HEK293 (cell line): ENCODE results near the gene STARD3.

Experiments
- CTCF ChIA-PET: fragments of 350-600 bp; formaldehyde crosslinking; extraction: SDS; loops from one replicate; lab custom pipeline; 2021; ENCODE audit warnings: antibody characterized with exemption; lab: Yijun Ruan, JAX
- POLR2A ChIA-PET: fragments of 300-600 bp; formaldehyde crosslinking; extraction: SDS; loops from one replicate; lab custom pipeline; 2020; ENCODE audit warnings: antibody characterized with exemption, inconsistent platforms; lab: Yijun Ruan, JAX
- H3K27ac ChIP-seq: fragments of 200-500 bp; sonication (Bioruptor generic); 2 replicates; pipeline ENCODE4 v1.5.1; 2014; ENCODE audit warnings: low read depth, low read length, control low read depth, inconsistent platforms; ENCODE audit errors: extremely low read depth
- H3K36me3 ChIP-seq, 2 experiments: fragments of 200-500 bp in 1 of 2; sonication (Bioruptor generic) in 1 of 2; 1 replicate in 1 of 2; 2 replicates in 1 of 2; pipeline ENCODE4 v1.5.1; 2014 to 2017; ENCODE audit warnings: inconsistent platforms in 2 of 2, low read length in 2 of 2; ENCODE audit not compliant: control insufficient read depth in 2 of 2, insufficient read depth in 1 of 2
- H3K4me1 ChIP-seq: fragments of 200-500 bp; sonication (Bioruptor generic); 2 replicates; pipeline ENCODE4 v1.5.1; 2014; ENCODE audit warnings: mild to moderate bottlenecking, low read length, inconsistent platforms; ENCODE audit not compliant: control insufficient read depth, insufficient read depth
- H3K4me3 ChIP-seq: 2 replicates; pipeline ENCODE4 v1.5.1; 2011; ENCODE audit warnings: low read depth, mild to moderate bottlenecking, control low read depth, low read length, moderate library complexity
- H3K9me3 ChIP-seq: fragments of 200-500 bp; sonication (Bioruptor generic); 2 replicates; pipeline ENCODE4 v1.5.1; 2014; ENCODE audit warnings: low read depth, low read length, inconsistent platforms; ENCODE audit not compliant: control insufficient read depth, insufficient read depth
- AEBP2 ChIP-seq: fragments of 450-650 bp; formaldehyde crosslinking; IDR thresholded peaks from 2 replicates; pipeline ENCODE4 v1.5.1; 2016; ENCODE audit warnings: missing biosample characterization, missing genetic modification characterization, borderline replicate concordance
- BCL11A ChIP-seq: fragments of 450-650 bp; formaldehyde crosslinking; IDR thresholded peaks from 2 replicates; pipeline ENCODE4 v1.5.1; 2016; ENCODE audit warnings: low read depth, missing biosample characterization, missing genetic modification characterization
- KLF10 ChIP-seq: fragments of 450-650 bp; IDR thresholded peaks from 2 replicates; pipeline ENCODE4 v1.5.1; 2018; ENCODE audit warnings: missing biosample characterization, mild to moderate bottlenecking, missing genetic modification characterization
- SALL2 ChIP-seq: fragments of 450-650 bp; formaldehyde crosslinking; IDR thresholded peaks from 2 replicates; pipeline ENCODE4 v1.5.0; 2017; ENCODE audit warnings: missing biosample characterization, mild to moderate bottlenecking, missing genetic modification characterization, borderline replicate concordance
- ZBTB17 ChIP-seq: fragments of 450-650 bp; formaldehyde crosslinking; IDR thresholded peaks from 2 replicates; pipeline ENCODE4 v1.5.1; 2016; ENCODE audit warnings: missing biosample characterization, missing genetic modification characterization
- ZNF169 ChIP-seq: fragments of 450-650 bp; formaldehyde crosslinking; IDR thresholded peaks from 2 replicates; pipeline ENCODE4 v1.5.1; 2016; ENCODE audit warnings: missing biosample characterization, missing genetic modification characterization
- ZNF175 ChIP-seq: fragments of 450-650 bp; formaldehyde crosslinking; IDR thresholded peaks from 2 replicates; pipeline ENCODE4 v1.5.1; 2016; ENCODE audit warnings: missing biosample characterization, missing genetic modification characterization
- ZNF19 ChIP-seq: fragments of 450-650 bp; formaldehyde crosslinking; IDR thresholded peaks from 2 replicates; pipeline ENCODE4; 2016; ENCODE audit warnings: missing biosample characterization, missing genetic modification characterization, low read depth
- ZNF366 ChIP-seq: fragments of 450-650 bp; formaldehyde crosslinking; conservative IDR thresholded peaks from 2 replicates; pipeline ENCODE4 v1.5.1; 2016; ENCODE audit warnings: missing biosample characterization, missing genetic modification characterization
- ZNF394 ChIP-seq: fragments of 450-650 bp; formaldehyde crosslinking; IDR thresholded peaks from 2 replicates; pipeline ENCODE4 v1.5.1; 2016; ENCODE audit warnings: missing biosample characterization, missing genetic modification characterization, mild to moderate bottlenecking, moderate library complexity, borderline replicate concordance
- ZNF600 ChIP-seq: fragments of 450-650 bp; formaldehyde crosslinking; IDR thresholded peaks from 2 replicates; pipeline ENCODE4 v1.5.1; 2016; ENCODE audit warnings: missing biosample characterization, missing genetic modification characterization
- ZNF639 ChIP-seq: fragments of 450-650 bp; formaldehyde crosslinking; IDR thresholded peaks from 2 replicates; pipeline ENCODE4 v1.5.1; 2016; ENCODE audit warnings: missing biosample characterization, missing genetic modification characterization
- ZSCAN23 ChIP-seq: fragments of 450-650 bp; formaldehyde crosslinking; IDR thresholded peaks from 2 replicates; pipeline ENCODE4 v1.5.1; 2016; ENCODE audit warnings: missing biosample characterization, missing genetic modification characterization
- TF ChIP-seq, protein P1 (sequence below): fragments of 450-650 bp; formaldehyde crosslinking; IDR thresholded peaks from 2 replicates; pipeline ENCODE4 v1.5.1; 2016; ENCODE audit warnings: missing biosample characterization, missing genetic modification characterization
- TF ChIP-seq, protein P2 (sequence below): fragments of 450-650 bp; formaldehyde crosslinking; IDR thresholded peaks from 2 replicates; pipeline ENCODE4 v1.5.1; 2016; ENCODE audit warnings: missing biosample characterization, missing genetic modification characterization
- TF ChIP-seq, protein P3 (sequence below): fragments of 450-650 bp; formaldehyde crosslinking; IDR thresholded peaks from 2 replicates; pipeline ENCODE4 v1.5.1; 2016; ENCODE audit warnings: missing biosample characterization, missing genetic modification characterization, low read depth

The STARD3 gene

GRCh38 chr17:39599665-39600231 lies 37.2 kb upstream of the STARD3 start:
- TF ChIP-seq SALL2 (tag by site-specific recombination) (no peak), ZNF394 (tag by site-specific recombination) (no peak), ZNF600 (tag by site-specific recombination) (peak; percentile 34; the same call in 1 of the 2 replicates)
- TF ChIP-seq, protein P1, sequence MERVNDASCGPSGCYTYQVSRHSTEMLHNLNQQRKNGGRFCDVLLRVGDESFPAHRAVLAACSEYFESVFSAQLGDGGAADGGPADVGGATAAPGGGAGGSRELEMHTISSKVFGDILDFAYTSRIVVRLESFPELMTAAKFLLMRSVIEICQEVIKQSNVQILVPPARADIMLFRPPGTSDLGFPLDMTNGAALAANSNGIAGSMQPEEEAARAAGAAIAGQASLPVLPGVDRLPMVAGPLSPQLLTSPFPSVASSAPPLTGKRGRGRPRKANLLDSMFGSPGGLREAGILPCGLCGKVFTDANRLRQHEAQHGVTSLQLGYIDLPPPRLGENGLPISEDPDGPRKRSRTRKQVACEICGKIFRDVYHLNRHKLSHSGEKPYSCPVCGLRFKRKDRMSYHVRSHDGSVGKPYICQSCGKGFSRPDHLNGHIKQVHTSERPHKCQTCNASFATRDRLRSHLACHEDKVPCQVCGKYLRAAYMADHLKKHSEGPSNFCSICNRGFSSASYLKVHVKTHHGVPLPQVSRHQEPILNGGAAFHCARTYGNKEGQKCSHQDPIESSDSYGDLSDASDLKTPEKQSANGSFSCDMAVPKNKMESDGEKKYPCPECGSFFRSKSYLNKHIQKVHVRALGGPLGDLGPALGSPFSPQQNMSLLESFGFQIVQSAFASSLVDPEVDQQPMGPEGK (tag by site-specific recombination): no peak
- TF ChIP-seq, protein P2, sequence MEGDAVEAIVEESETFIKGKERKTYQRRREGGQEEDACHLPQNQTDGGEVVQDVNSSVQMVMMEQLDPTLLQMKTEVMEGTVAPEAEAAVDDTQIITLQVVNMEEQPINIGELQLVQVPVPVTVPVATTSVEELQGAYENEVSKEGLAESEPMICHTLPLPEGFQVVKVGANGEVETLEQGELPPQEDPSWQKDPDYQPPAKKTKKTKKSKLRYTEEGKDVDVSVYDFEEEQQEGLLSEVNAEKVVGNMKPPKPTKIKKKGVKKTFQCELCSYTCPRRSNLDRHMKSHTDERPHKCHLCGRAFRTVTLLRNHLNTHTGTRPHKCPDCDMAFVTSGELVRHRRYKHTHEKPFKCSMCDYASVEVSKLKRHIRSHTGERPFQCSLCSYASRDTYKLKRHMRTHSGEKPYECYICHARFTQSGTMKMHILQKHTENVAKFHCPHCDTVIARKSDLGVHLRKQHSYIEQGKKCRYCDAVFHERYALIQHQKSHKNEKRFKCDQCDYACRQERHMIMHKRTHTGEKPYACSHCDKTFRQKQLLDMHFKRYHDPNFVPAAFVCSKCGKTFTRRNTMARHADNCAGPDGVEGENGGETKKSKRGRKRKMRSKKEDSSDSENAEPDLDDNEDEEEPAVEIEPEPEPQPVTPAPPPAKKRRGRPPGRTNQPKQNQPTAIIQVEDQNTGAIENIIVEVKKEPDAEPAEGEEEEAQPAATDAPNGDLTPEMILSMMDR (tag by site-specific recombination): no peak
- TF ChIP-seq, protein P3, sequence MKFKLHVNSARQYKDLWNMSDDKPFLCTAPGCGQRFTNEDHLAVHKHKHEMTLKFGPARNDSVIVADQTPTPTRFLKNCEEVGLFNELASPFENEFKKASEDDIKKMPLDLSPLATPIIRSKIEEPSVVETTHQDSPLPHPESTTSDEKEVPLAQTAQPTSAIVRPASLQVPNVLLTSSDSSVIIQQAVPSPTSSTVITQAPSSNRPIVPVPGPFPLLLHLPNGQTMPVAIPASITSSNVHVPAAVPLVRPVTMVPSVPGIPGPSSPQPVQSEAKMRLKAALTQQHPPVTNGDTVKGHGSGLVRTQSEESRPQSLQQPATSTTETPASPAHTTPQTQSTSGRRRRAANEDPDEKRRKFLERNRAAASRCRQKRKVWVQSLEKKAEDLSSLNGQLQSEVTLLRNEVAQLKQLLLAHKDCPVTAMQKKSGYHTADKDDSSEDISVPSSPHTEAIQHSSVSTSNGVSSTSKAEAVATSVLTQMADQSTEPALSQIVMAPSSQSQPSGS (tag by site-specific recombination): no peak
- TF ChIP-seq, all 188 proteins: peak for 1
- no peaks in the 10 kb centered on the region for H3K36me3 ChIP-seq
- no peaks in the 10 kb centered on the region for H3K9me3 ChIP-seq
- ChIA-PET CTCF (interaction anchor here (0.6 to 2.1 kb wide), 5 partner anchors 22 to 305 kb away, joined by 4 to 11 read pairs (median 6); no protein-coding TSS in a partner anchor), POLR2A (no interaction called here)
- peaks cover 4% of the 10 kb centered on the region; the same call in 1 of the 2 replicates for H3K4me1 ChIP-seq
- H3K4me3 ChIP-seq: no peak overlapping the region
- no peak overlapping the region for H3K27ac ChIP-seq

- POLR2A ChIA-PET: interaction anchor here (0.6 kb wide), 1 partner anchor 10 kb away, joined by 5 read pairs; no protein-coding TSS in a partner anchor
- Histone ChIP-seq H3K27ac (no peak overlapping the region), H3K36me3 (no peaks in the 10 kb centered on the region), H3K9me3 (no peaks in the 10 kb centered on the region), H3K4me1 (peaks cover 5% of the 10 kb centered on the region), H3K4me3 (no peak overlapping the region)
- TF ChIP-seq BCL11A (tag by site-specific recombination) (no peak), ZNF169 (tag by site-specific recombination) (no peak), ZBTB17 (no peak)
- CTCF ChIA-PET: interaction anchor here (1.3 to 2.5 kb wide), 5 partner anchors 21 to 52 kb away, joined by 5 to 11 read pairs (median 6); no protein-coding TSS in a partner anchor
Observed at GRCh38 chr17:39600288-39600996, 36.5 kb upstream of the STARD3 start.

DNA sequence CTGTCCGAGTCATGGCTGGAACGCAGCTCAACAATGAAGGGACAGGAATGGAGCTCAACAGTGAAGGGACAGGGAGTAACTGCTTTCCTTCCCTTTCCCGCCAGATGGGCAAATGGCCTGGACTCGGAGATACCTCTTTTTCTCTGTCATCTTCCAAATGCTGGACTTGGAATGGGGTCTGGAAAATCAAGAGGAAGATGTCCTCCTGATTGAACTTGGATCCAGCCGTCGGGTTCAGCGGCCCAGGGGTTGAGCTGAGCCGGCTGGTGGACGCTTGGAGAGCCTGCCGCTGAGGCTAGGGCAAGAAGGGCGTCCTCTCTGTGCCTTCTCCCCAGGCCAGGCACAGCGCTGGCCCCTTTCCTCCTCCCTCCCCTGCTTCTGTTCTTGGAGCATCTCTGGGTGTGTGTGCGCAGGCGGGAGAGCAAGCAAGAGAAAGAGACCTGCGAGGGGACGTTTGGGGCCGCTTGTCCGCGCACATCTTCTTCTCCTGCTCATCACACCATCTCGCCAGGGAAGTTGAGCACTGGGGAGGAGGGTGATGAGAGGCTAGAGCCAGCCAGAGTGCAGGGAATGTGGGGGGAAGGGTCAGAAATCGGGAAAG lies 35.8 kb upstream of the STARD3 start:
- peaks cover 12% of the 10 kb centered on the region for H3K4me1 ChIP-seq
- H3K4me3 ChIP-seq: no peak overlapping the region
- no peak for TF ChIP-seq AEBP2 (tag by site-specific recombination)
- TF ChIP-seq KLF10 (tag by site-specific recombination): no peak
- no peak for TF ChIP-seq ZNF639 (tag by site-specific recombination)
- no peak for TF ChIP-seq ZSCAN23 (tag by site-specific recombination)
- TF ChIP-seq ZNF19 (tag by site-specific recombination): no peak
- no peak for TF ChIP-seq ZNF175 (tag by site-specific recombination)
- no peak for TF ChIP-seq ZNF366 (tag by site-specific recombination)
- CTCF ChIA-PET: interaction anchor here (0.6 to 2.5 kb wide), 6 partner anchors 12 to 53 kb away, joined by 3 to 11 read pairs (median 6); no protein-coding TSS in a partner anchor
- no peaks in the 10 kb centered on the region for H3K36me3 ChIP-seq
- H3K27ac ChIP-seq: no peak overlapping the region
- POLR2A ChIA-PET: interaction anchor here (0.6 kb wide), 1 partner anchor 9 kb away, joined by 5 read pairs; no protein-coding TSS in a partner anchor
- no peaks in the 10 kb centered on the region for H3K9me3 ChIP-seq
